GM12892 (cell line): Measurements from ENCODE around the gene NAA60.

Experiments used
- POLR2A ChIP-seq: IDR thresholded peaks from 2 replicates; pipeline ENCODE4 v1.6.1; 2011; ENCODE audit warnings: low read depth, low read length, control low read depth
- POLR2AphosphoS5 ChIP-seq: IDR thresholded peaks from 2 replicates; pipeline ENCODE4 v1.6.1; 2011; ENCODE audit warnings: low read depth, low read length, control low read depth

GRCh38 chr16:3510416-3510815, 66.9 kb downstream of the NAA60 start:
- TF ChIP-seq POLR2AphosphoS5 (no peak), POLR2A (no peak)
